GM12878 (cell line): ENCODE measurements around the gene PDE8B. TPM values are rescaled to one million over a fixed set of nuclear protein-coding genes. Genes with fewer than 3 reads are reported as not detected.

Source experiments
- ATAC-seq: fragments of 200-7000 bp; cut with Tn5 transposase; 3 replicates; pipeline ENCODE4 v1.9.1; 2020; ENCODE audit warnings: mild to moderate bottlenecking, moderate library complexity
- BruUV-seq: library from RNA; stranded (reverse); fragments of 400-500 nt; replicated peaks from 2 replicates; lab custom pipeline; 2021; lab: Mats Ljungman, UMichigan
- CTCF ChIA-PET: fragments of 300-600 bp; sonication (Branson Sonifier 250); formaldehyde crosslinking; extraction: SDS; loops from one replicate; lab custom pipeline; 2021; ENCODE audit warnings: inconsistent platforms; lab: Yijun Ruan, JAX
- POLR2A ChIA-PET: fragments of 350-600 bp; formaldehyde crosslinking; extraction: SDS; loops from one replicate; lab custom pipeline; 2021; ENCODE audit warnings: inconsistent platforms; lab: Charles Lee
- RAD21 ChIA-PET: fragments of 300-600 bp; sonication (Branson Sonifier 250); formaldehyde crosslinking; loops from one replicate; lab custom pipeline; 2023; ENCODE audit warnings: antibody characterized with exemption; ENCODE audit not compliant: unreplicated experiment; lab: Charles Lee
- SMC1A ChIA-PET: fragments of 300-600 bp; sonication (Branson Sonifier 250); formaldehyde crosslinking; loops from one replicate; lab custom pipeline; 2023; ENCODE audit not compliant: unreplicated experiment, uncharacterized antibody; lab: Charles Lee
- DNase-seq: peaks from one replicate; pipeline ENCODE4 v3.0.0-alpha.2; 2011; ENCODE audit warnings: low read depth, low spot score
- FAIRE-seq: peaks from 3 replicates; lab custom pipeline; 2011; peaks lifted over from hg19 to GRCh38; lab: Jason Lieb, UNC
- H2AFZ ChIP-seq: 2 replicates; pipeline ENCODE4 v1.6.0; 2011; ENCODE audit warnings: low read depth, low read length, control low read depth; ENCODE audit not compliant: control insufficient read depth
- H3K27ac ChIP-seq: 2 replicates; pipeline ENCODE4 v1.5.1; 2011; ENCODE audit warnings: control low read depth; ENCODE audit not compliant: control insufficient read depth, insufficient read depth
- H3K27me3 ChIP-seq, 2 experiments: replicated peaks in 1 of 2; 2 replicates each; pipeline versions ENCODE4 v1.6.0 to v1.6.1; 2011; ENCODE audit warnings: low read length in 1 of 2; ENCODE audit not compliant: control insufficient read depth in 2 of 2, insufficient read depth in 2 of 2
- H3K36me3 ChIP-seq, 2 experiments: 2 replicates each; pipeline ENCODE4 v1.5.1; 2011; ENCODE audit warnings: low read length in 1 of 2; ENCODE audit not compliant: control insufficient read depth in 2 of 2, insufficient read depth in 2 of 2
- H3K4me1 ChIP-seq: 2 replicates; pipeline ENCODE4 v1.6.1; 2011; ENCODE audit warnings: mild to moderate bottlenecking, low read length, moderate library complexity, mixed read lengths; ENCODE audit not compliant: control insufficient read depth, insufficient read depth
- H3K4me2 ChIP-seq: 2 replicates; pipeline ENCODE4 v1.6.0; 2011; ENCODE audit warnings: control low read depth; ENCODE audit not compliant: control insufficient read depth, insufficient read depth
- H3K4me3 ChIP-seq: fragments of 200-600 bp; sonication (generic); 2 replicates; pipeline ENCODE4 v1.5.1; 2016
- H3K79me2 ChIP-seq: 2 replicates; pipeline ENCODE4 v1.6.0; 2011; ENCODE audit warnings: low read length; ENCODE audit not compliant: control insufficient read depth, insufficient read depth
- H3K9ac ChIP-seq: 2 replicates; pipeline ENCODE4 v1.8.0; 2011; ENCODE audit warnings: low read length, control low read depth, mixed read lengths; ENCODE audit not compliant: control insufficient read depth, insufficient read depth
- H3K9me3 ChIP-seq: replicated peaks from 3 replicates; pipeline ENCODE4 v1.5.1; 2011; ENCODE audit warnings: mild to moderate bottlenecking, low read length; ENCODE audit not compliant: control insufficient read depth, insufficient read depth
- H4K20me1 ChIP-seq: 2 replicates; pipeline ENCODE4 v1.6.0; 2011; ENCODE audit not compliant: control insufficient read depth, insufficient read depth
- ATF7 ChIP-seq: fragments of 450-650 bp; IDR thresholded peaks from 2 replicates; pipeline ENCODE4 v1.6.1; 2016; ENCODE audit warnings: low read depth, mild to moderate bottlenecking
- EED ChIP-seq: sonication (generic); IDR thresholded peaks from 2 replicates; pipeline ENCODE4 v1.6.1; 2016; ENCODE audit warnings: antibody characterized with exemption, low read depth
- MYB ChIP-seq: fragments of 150-350 bp; IDR thresholded peaks from 2 replicates; pipeline ENCODE4 v1.6.1; 2014; ENCODE audit warnings: mild to moderate bottlenecking, low read depth, low read length, borderline replicate concordance
- NRF1 ChIP-seq: conservative IDR thresholded peaks from 2 replicates; pipeline ENCODE4 v1.6.1; 2011; ENCODE audit warnings: mild to moderate bottlenecking, low read depth, low read length, improper control_type of control experiment
- RB1 ChIP-seq: fragments of 450-650 bp; formaldehyde crosslinking; IDR thresholded peaks from 2 replicates; pipeline ENCODE4 v1.6.1; 2017; ENCODE audit warnings: mild to moderate bottlenecking, borderline replicate concordance
- SUZ12 ChIP-seq: fragments of 200-600 bp; sonication (generic); IDR thresholded peaks from one replicate; pipeline ENCODE4 v1.6.1; 2018; ENCODE audit warnings: antibody characterized with exemption, mild to moderate bottlenecking; ENCODE audit not compliant: unreplicated experiment
- TAF1 ChIP-seq: IDR thresholded peaks from 2 replicates; pipeline ENCODE4 v1.6.1; 2011; ENCODE audit warnings: mild to moderate bottlenecking, low read depth, low read length, borderline replicate concordance
- TCF3 ChIP-seq: IDR thresholded peaks from 2 replicates; pipeline ENCODE4 v1.6.1; 2012; ENCODE audit warnings: low read depth, mild to moderate bottlenecking, low read length, borderline replicate concordance; ENCODE audit not compliant: insufficient read depth
- WGBS: methylation state at CpG from one replicate; pipeline ENCODE4 v1.1.6; 2016; ENCODE audit warnings: low lambda C conversion rate; ENCODE audit not compliant: insufficient replicate concordance, insufficient coverage; ENCODE audit errors: missing lambda C conversion rate; 5-methylcytosine and 5-hydroxymethylcytosine counted together
- in situ Hi-C: fragments of 300-500 bp; cut with MboI; formaldehyde crosslinking; loops from 9 replicates; pipeline ENCODE4 v1.14.3; 2018; ENCODE audit warnings: mixed read lengths
- intact Hi-C: fragments of 100-400 bp; cut with micrococcal nuclease; formaldehyde crosslinking; loops from one replicate; pipeline ENCODE4 v1.14.2; 2022; ENCODE audit not compliant: unreplicated experiment
- polyA plus RNA-seq, 11 experiments: library from polyadenylated mRNA; depleted of rRNA in 4 of 11; unstranded in 6 of 11; stranded (reverse) in 5 of 11; fragments of >200 nt; fragmentation: Nextera tagmentation in 4 of 11; fragmentation: Illumina TruSeq in 1 of 11; extraction: Ambion mirVana in 4 of 11; extraction: Trizol in 1 of 11; gene quantifications; 1 replicate in 1 of 11; 2 replicates in 10 of 11; pipeline versions ENCODE4 v1.2.1 to v1.2.3, GENCODE V29; 2011 to 2016; ENCODE audit warnings: inconsistent platforms in 2 of 11, missing spikeins in 2 of 11, low read depth in 1 of 11
- total RNA-seq, 4 experiments: library from RNA; depleted of rRNA in 3 of 4; stranded (reverse); fragments of >200 nt in 3 of 4; fragmentation: Illumina TruSeq in 1 of 4; extraction: Trizol in 1 of 4; gene quantifications; 2 replicates each; pipeline versions ENCODE4 v1.2.1 to v1.2.3, GENCODE V29; 2013 to 2021

Gene PDE8B
- total and polyA plus RNA-seq, 10 of the 15 experiments (the other 5 are each of a cell fraction or from before 2014, with no cell fraction given) = 0.03 to 0.44 (median 0.20) TPM; not detected in 3

- TF ChIP-seq RB1 (no peak), ATF7 (no peak), MYB (no peak), EED (no peak), TAF1 (no peak), TCF3 (no peak)
- in situ Hi-C loops (no loop called here), intact Hi-C loops (no loop called here)
- H2AFZ ChIP-seq = no peak overlapping the region
- no peak overlapping the region for H3K27ac ChIP-seq
- H3K4me3 ChIP-seq = no peak overlapping the region
- no peak for DNase-seq
- ATAC-seq = no peak
- no TSS peak for BruUV-seq
- H3K36me3 ChIP-seq = no peaks in the 10 kb centered on the region
- no peaks in the 10 kb centered on the region for H3K4me1 ChIP-seq
- SMC1A ChIA-PET = interaction anchor here (1.0 kb wide), 1 partner anchor 147 kb away, joined by 3 read pairs; no protein-coding TSS in a partner anchor
- CTCF ChIA-PET = interaction anchor here (1.2 kb wide), 1 partner anchor 174 kb away, joined by 4 read pairs; no protein-coding TSS in a partner anchor
- 0% methylated on average over 1 of the region's 1 CpG for WGBS
- H3K9ac ChIP-seq = no peak overlapping the region
- H3K27me3 ChIP-seq = no peaks in the 10 kb centered on the region; a peak in 1 of 4 replicates
- POLR2A ChIA-PET = interaction anchor here (0.7 kb wide), 1 partner anchor 35 kb away, joined by 5 read pairs; no protein-coding TSS in a partner anchor
- H4K20me1 ChIP-seq = no peaks in the 10 kb centered on the region
- FAIRE-seq = no peak
- no peaks in the 10 kb centered on the region for H3K79me2 ChIP-seq
- H3K4me2 ChIP-seq = no peak overlapping the region
- H3K9me3 ChIP-seq = no peaks in the 10 kb centered on the region
- RAD21 ChIA-PET = no interaction called here
Observed at GRCh38 chr5:77316871-77317661, 106.6 kb downstream of the PDE8B start.

- DNase-seq (no peak), FAIRE-seq (no peak), ATAC-seq (no peak)
- no TSS peak for BruUV-seq
- no peak overlapping the region for H3K4me3 ChIP-seq
- ChIA-PET CTCF (no interaction called here), SMC1A (interaction anchor here (0.9 to 2.3 kb wide), 5 partner anchors 10 to 85 kb away, joined by 3 to 6 read pairs (median 3); no protein-coding TSS in a partner anchor), RAD21 (no interaction called here), POLR2A (interaction anchor here (0.7 kb wide), 1 partner anchor 34 kb away, joined by 5 read pairs; no protein-coding TSS in a partner anchor)
- H3K9me3 ChIP-seq = no peaks in the 10 kb centered on the region
- no peaks in the 10 kb centered on the region for H3K36me3 ChIP-seq
- H2AFZ ChIP-seq = no peak overlapping the region
- H3K9ac ChIP-seq = no peak overlapping the region
- no peaks in the 10 kb centered on the region for H4K20me1 ChIP-seq
- no peak overlapping the region for H3K4me2 ChIP-seq
- H3K79me2 ChIP-seq = no peaks in the 10 kb centered on the region
- H3K4me1 ChIP-seq = no peaks in the 10 kb centered on the region
- intact Hi-C loops (no loop called here), in situ Hi-C loops (no loop called here)
- TF ChIP-seq NRF1 = no peak
- TF ChIP-seq SUZ12 = no peak
- 0% methylated on average over 2 of the region's 2 CpGs for WGBS
- no peak overlapping the region for H3K27ac ChIP-seq
- no peaks in the 10 kb centered on the region; a peak in 1 of 4 replicates for H3K27me3 ChIP-seq
Observed at GRCh38 chr5:77318060-77318459, 107.6 kb downstream of the PDE8B start.
